HG03064 (cell line): ENCODE measurements around the gene APOC3.
"Not testable (repeated sequence)": the region's sequence is repeated elsewhere in the genome, so short reads cannot be mapped to it uniquely, and the experiment has no call there.

Experiments used
- ATAC-seq: cut with Tn5 transposase; IDR thresholded peaks from one replicate; pipeline ENCODE4 v1.9.1; 2021; ENCODE audit warnings: low read depth; ENCODE audit not compliant: unreplicated experiment

APOC3 gene

DNA sequence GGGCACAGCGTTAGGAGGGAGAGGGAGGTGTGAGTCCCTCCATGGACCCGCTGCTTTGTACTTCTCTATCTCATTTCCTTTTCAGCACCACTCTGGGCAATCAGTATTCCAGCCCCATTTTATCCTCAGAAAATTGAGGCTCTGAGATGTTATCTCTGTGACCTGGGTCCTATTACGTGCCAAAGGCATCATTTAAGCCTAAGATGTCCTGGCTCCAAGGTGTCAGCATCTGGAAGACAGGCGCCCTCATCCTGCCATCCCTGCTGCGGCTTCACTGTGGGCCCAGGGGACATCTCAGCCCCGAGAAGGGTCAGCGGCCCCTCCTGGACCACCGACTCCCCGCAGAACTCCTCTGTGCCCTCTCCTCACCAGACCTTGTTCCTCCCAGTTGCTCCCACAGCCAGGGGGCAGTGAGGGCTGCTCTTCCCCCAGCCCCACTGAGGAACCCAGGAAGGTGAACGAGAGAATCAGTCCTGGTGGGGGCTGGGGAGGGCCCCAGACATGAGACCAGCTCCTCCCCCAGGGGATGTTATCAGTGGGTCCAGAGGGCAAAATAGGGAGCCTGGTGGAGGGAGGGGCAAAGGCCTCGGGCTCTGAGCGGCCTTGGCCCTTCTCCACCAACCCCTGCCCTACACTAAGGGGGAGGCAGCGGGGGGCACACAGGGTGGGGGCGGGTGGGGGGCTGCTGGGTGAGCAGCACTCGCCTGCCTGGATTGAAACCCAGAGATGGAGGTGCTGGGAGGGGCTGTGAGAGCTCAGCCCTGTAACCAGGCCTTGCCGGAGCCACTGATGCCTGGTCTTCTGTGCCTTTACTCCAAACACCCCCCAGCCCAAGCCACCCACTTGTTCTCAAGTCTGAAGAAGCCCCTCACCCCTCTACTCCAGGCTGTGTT lies 829 bp upstream of the APOC3 start:
- ATAC-seq, result no peak

DNA sequence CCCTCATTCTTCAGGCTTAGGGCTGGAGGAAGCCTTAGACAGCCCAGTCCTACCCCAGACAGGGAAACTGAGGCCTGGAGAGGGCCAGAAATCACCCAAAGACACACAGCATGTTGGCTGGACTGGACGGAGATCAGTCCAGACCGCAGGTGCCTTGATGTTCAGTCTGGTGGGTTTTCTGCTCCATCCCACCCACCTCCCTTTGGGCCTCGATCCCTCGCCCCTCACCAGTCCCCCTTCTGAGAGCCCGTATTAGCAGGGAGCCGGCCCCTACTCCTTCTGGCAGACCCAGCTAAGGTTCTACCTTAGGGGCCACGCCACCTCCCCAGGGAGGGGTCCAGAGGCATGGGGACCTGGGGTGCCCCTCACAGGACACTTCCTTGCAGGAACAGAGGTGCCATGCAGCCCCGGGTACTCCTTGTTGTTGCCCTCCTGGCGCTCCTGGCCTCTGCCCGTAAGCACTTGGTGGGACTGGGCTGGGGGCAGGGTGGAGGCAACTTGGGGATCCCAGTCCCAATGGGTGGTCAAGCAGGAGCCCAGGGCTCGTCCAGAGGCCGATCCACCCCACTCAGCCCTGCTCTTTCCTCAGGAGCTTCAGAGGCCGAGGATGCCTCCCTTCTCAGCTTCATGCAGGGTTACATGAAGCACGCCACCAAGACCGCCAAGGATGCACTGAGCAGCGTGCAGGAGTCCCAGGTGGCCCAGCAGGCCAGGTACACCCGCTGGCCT lies 641 bp downstream of the APOC3 start:
- no peak for ATAC-seq

DNA sequence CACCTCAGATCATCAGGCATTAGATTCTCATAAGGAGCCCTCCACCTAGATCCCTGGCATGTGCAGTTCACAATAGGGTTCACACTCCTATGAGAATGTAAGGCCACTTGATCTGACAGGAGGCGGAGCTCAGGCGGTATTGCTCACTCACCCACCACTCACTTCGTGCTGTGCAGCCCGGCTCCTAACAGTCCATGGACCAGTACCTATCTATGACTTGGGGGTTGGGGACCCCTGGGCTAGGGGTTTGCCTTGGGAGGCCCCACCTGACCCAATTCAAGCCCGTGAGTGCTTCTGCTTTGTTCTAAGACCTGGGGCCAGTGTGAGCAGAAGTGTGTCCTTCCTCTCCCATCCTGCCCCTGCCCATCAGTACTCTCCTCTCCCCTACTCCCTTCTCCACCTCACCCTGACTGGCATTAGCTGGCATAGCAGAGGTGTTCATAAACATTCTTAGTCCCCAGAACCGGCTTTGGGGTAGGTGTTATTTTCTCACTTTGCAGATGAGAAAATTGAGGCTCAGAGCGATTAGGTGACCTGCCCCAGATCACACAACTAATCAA lies 2.2 kb downstream of the APOC3 start:
- no peak for ATAC-seq

DNA sequence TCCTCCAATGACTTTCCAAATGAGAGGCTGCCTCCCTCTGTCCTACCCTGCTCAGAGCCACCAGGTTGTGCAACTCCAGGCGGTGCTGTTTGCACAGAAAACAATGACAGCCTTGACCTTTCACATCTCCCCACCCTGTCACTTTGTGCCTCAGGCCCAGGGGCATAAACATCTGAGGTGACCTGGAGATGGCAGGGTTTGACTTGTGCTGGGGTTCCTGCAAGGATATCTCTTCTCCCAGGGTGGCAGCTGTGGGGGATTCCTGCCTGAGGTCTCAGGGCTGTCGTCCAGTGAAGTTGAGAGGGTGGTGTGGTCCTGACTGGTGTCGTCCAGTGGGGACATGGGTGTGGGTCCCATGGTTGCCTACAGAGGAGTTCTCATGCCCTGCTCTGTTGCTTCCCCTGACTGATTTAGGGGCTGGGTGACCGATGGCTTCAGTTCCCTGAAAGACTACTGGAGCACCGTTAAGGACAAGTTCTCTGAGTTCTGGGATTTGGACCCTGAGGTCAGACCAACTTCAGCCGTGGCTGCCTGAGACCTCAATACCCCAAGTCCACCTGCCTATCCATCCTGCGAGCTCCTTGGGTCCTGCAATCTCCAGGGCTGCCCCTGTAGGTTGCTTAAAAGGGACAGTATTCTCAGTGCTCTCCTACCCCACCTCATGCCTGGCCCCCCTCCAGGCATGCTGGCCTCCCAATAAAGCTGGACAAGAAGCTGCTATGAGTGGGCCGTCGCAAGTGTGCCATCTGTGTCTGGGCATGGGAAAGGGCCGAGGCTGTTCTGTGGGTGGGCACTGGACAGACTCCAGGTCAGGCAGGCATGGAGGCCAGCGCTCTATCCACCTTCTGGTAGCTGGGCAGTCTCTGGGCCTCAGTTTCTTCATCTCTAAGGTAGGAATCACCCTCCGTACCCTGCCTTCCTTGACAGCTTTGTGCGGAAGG lies 2.9 kb downstream of the APOC3 start:
- ATAC-seq, result no peak

DNA sequence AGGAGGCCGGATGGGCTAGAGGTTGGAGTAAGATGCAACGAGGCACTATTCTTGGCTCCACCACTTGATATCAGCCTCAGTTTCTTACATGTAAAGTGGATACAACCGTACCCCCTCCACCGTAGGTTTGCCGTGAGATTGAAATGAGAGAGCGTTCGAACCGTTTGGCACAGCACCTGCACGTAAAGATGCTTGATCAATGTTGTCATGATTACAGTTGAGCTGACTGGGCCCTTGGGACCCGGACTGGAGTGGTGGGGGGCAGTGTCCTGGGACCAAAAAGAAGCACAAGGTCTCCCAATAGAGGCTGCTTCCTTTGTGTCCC lies 3.7 kb downstream of the APOC3 start:
- no peak for ATAC-seq

DNA sequence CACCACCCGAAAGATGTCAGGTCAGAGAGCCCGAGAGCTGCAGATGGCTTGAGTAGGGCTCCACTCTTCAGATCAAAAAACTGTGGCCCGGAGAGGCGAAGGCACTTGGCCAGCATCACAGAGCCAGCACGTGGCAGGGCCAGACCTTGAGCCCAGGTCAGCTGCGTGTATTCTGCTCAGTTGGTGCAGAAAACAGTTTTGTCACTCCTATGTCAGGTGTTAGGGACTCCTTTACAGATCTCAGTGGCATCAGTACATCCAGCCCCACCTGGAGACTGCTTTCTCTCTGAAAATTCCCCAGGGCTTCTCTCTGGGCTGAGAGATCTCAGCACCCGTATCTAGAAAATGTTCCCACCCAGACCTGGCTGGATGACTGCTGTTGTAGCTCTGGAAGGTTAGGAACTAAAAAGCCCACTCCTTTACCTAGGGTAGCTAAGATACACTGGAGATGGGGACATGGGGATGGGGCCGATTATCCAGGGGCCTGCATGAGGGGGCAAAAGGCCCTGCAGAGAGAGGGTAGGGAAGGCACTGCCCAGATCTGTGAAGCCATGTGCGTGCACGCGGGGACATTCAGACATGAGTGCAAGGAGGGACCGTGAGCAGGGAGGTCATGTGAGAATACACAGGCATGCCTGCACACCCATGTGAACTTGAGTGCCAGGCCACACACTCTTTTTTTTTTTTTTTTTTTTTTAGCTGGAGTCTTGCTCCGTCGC lies 4.3 kb downstream of the APOC3 start:
- ATAC-seq, result no peak

DNA sequence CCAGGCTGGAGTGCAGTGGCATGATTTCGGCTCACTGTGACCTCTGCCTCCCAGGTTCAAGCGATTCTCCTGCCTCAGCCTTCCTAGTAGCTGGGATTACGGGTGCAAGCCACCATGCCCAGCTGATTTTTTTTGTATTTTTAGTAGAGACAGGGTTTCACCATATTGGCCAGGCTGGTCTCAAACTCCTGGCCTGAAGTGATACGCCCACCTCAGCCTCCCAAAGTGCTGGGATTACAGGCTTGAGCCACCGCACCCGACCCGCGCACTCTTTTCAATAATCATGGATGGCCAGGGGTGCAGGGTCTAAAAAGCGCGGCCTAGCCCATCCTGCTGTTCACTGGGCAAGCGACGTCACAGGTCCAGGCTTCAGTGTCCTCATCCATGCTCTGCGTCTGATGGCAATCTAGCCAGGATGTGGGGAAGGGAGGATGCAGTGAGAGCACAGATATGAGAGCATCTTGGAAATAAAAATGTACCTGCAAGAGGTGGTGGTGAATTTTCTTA lies 4.9 kb downstream of the APOC3 start:
- not testable (repeated sequence) for ATAC-seq

DNA sequence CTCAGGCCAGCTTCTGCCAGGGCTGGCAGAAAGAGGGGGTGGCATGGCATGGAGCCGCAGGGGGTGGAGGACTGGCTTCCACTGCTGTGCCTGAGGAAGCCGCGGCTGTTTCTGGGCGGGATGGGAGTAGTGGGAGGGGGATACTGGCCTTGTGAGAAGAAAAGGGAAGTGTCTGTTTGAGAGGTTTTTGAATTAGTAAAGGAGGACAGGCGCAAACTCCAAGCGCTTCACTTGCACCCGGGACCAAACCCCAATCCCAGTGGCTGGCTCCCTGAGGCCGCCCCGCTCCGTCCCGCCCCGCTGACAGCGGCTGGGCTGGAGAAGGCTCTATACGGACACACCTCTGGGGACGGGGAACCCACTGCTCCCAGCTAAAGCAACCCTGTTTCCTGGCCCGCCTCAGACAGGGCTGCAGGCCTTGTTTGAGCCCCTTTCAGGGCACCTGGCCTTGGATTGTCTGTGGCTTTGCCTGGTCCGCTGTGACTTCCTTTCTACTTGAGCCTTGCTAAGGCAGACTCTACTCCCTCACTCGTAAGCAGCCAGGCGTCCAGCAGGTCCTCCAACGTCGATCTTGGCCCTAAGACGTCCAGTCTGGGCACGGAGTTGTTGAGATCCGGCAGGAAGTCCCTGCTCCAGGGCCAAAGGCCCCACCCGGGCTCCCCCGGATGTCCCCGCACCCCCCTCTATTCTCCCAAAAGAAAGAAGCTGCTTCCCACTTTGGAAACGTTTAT lies 5.5 kb downstream of the APOC3 start:
- ATAC-seq, result no peak

DNA sequence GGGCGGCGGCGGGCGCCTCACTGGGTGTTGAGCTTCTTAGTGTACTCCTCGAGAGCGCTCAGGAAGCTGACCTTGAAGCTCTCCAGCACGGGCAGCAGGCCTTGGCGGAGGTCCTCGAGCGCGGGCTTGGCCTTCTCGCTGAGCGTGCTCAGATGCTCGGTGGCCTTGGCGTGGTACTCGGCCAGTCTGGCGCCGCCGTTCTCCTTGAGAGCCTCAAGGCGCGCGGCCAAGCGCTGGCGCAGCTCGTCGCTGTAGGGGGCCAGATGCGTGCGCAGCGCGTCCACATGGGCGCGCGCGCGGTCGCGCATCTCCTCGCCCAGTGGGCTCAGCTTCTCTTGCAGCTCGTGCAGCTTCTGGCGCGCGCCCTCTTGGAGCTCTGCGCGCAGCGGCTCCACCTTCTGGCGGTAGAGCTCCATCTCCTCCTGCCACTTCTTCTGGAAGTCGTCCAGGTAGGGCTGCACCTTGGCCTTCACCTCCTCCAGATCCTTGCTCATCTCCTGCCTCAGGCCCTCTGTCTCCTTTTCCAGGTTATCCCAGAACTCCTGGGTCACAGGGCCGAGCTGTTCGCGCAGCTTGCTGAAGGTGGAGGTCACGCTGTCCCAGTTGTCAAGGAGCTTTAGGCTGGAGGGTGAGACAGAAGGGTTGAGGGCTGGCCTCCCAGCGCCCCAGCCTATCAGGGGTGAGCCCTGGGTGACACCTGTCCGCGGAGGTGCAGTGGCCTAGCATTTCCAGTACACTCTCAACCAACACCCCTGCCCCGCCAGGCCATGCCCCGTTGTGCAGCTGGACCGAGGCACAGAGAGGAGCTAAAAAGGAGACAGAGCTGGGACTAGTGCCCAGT lies 6.3 kb downstream of the APOC3 start:
- ATAC-seq, result peak; percentile 78

DNA sequence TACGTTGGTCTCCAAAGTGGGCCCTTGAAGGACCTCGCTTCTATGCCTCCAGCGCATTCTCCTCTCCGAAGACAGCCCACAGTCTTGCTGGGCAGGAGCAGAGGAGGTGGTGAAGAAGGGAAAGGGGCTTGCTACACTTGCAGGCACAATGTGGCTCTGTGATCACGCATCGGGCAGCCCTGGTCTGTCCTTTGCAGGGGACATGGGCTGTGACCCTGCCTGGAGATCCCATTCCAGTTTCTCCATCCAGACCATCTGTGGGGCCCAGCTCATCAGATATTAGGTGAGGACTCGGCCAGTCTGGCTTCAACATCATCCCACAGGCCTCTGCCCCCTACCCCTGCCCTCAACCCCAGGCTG lies 6.9 kb downstream of the APOC3 start:
- no peak for ATAC-seq

DNA sequence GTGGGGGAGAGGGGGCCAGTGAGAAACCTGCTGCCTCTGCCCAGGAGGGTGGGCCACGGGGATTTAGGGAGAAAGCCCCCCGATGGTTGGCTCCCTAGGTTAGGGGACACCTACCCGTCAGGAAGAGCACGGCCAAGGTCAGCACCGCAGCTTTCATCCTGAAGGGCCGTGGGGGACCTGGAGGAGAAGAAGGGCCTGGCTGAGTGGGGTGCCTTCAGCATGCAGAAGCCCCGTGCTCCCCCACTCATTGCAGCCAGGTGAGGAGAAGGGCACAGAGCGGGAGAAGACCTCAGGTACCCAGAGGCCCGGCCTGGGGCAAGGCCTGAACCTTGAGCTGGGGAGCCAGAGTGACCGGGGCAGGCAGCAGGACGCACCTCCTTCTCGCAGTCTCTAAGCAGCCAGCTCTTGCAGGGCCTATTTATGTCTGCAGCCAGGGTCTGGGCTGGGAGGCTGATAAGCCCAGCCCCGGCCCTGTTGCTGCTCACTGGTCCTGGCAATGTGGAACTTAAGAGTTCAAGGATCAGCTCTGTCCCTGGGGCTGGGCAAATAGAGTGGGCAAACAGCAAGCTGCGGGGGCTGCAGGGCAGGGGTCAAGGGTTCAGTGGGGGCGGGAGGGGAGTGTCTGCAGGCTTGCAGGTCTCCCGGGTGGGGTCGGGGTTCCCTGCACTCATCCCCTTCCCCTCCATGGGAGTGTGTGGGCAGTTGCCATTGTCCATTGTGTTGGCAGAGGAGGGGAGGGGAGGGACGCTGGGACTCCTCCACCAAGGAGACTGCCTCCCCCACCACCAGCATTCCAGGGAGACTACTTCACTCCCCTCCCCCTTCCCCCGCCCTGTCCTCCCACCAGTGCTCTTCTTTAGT lies 7.8 kb downstream of the APOC3 start, which contains the start of gene APOA1:
Gene APOA1, minus strand, starts transcription at position 392 of the 861 bp plus-strand sequence. Its CDS starts 235 bp downstream, at position 157.
- no peak for ATAC-seq

DNA sequence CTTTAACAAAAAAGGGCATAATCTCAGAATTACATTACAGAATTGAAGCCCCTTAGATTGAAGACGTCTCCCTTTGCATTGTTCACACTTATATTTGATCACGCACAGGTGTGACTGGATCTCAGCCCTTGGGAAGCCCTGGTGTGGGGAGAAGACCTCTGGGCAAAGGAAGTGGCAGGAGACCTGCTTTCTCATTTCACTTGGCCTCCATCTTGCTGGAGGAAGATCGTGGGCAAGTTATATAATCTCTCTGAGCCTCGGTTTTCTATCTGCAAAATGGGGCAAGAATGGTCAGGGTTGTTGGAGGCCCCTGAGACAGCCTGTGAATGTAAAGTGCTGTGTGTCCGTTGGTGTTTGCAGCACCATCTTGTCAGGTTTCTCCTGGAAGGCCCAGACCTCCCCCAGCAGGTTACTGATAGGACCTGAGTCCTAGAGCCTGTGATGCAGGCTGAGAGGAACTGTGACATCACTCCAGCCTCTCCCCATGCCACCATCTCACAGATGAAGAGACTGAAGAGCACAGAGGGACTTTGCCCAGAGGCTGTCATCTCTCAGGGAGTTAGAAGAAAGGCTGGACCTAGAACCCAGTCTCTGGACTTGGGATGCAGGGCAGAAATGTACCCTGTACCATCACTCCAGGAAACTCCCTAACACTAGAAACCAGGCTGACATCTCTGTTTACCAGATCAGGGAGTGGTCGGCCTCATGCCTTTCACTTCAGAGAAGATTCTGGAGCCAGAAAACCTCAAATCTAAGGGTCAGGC lies 8.8 kb downstream of the APOC3 start:
- no peak for ATAC-seq

DNA sequence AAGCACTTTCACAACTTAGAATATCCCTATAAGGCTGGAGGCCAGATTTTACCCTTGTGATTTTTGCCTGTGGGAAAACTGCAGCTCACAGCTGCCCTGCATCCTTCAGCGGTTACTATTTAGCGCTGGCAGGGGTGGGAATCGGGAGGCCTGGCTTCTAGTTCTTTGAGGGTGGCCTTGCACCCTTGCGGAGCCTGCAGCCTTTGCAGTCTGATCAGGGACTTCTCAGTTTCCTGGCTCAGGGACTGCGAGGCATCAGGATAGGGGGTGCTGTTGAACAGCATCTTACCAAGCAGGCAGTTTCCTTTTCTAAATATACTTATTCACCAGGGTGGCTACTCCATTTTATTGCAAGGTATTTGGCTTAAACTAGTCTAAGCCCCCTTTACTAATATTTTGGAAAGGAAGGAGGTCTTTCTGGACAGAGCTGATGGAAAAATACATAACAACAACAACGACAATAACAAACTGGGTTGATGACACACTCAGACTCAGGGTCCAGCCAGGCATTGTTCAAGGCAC lies 10.6 kb downstream of the APOC3 start:
- no peak for ATAC-seq

DNA sequence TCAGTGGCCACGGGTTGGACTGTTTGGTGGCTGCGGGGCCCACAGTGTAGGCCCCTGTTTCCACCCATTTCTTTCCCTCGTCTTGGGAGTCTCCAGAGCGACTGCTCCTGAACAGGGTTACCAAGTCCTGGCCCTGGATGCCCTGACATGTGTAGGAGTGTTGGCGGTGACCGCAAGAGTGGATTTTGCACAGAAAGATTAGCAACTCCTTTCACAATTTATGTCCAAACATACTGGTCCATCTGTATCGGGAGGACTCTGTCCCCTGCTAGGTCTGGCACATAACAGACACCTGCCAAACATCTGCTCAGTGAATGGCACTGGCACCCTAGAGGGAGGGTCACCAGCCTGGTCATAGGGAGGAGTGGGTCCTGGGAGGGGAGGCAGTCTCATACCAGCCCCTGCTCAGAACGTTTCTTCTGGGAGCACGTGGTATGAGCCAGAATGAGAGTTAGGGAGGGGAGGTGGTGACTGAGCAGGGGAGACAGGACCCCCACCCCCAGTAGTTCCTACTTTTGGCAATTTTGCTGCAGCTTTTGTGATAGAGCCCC lies 11.1 kb downstream of the APOC3 start:
- no peak for ATAC-seq

DNA sequence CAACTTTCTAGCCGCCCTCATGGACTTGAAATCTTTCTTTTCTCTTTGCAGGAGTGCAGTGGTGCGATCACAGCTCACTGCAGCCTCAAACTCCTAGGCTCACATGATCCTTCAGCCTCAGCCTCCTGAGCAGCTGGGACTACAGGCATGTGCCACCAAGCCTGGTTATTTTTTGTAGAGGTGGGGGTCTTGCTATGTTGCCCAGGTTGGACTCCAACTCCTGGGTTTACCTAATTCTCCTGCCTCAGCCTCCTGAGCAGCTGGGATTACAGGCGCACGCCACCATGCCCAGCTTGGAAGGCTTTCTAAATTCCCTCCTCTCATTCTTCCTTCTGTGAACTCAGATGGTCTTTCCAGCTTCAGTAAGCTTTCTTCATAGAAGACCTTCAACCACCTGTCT lies 12.4 kb downstream of the APOC3 start:
- no peak for ATAC-seq

DNA sequence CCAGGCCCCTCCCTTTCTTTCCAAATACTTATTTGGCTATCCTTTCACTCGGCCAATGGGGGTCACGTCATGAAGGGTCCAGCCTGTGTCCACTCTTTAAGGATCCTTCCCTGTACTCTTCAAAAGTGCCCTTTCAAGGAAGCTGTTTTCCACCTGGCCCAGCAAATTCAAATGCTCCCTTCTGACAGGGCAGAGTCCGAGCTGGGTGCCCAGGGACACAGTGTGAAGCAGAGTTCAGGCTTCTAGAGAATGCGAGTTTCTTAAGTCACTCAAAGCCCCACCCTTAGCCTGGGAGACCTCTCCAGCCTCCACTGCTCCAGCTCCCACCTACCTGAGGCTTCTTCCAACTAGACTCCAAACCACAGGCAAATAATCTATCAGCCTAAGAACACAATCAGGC lies 13.2 kb downstream of the APOC3 start:
- no peak for ATAC-seq
